Fibroblast of skin of scalp (primary cell): ENCODE data around the gene APBA3.

Experiments used
- DNase-seq: peaks from one replicate; pipeline ENCODE4 v3.0.0-alpha.2; 2013

The APBA3 gene

GRCh38 chr19:3785938-3786824, 24.7 kb upstream of the APBA3 start, which contains the start of gene MATK:
Gene MATK, minus strand, starts transcription at chr19:3786381. Its CDS starts 1,246 bp downstream, at chr19:3785135.
- no peak for DNase-seq

- no peak for DNase-seq
These were observed 24.0 kb upstream of the APBA3 start for GRCh38 chr19:3785451-3785937.

- DNase-seq, result no peak
These were observed 23.3 kb upstream of the APBA3 start for GRCh38 chr19:3784607-3785450.

- DNase-seq, result no peak
These were observed 22.4 kb upstream of the APBA3 start for GRCh38 chr19:3783660-3784584.

GRCh38 chr19:3782903-3783302, 21.4 kb upstream of the APBA3 start:
- DNase-seq, result no peak

GRCh38 chr19:3782330-3782729, 20.8 kb upstream of the APBA3 start:
- DNase-seq, result no peak

- no peak for DNase-seq
These were observed 20.1 kb upstream of the APBA3 start for GRCh38 chr19:3781603-3782002.

GRCh38 chr19:3780786-3781304, 19.4 kb upstream of the APBA3 start:
- DNase-seq, result no peak

GRCh38 chr19:3778899-3779723, 17.6 kb upstream of the APBA3 start:
- DNase-seq, result no peak

- DNase-seq, result no peak
These were observed 16.8 kb upstream of the APBA3 start for GRCh38 chr19:3778104-3778867.

- DNase-seq, result no peak
These were observed 15.1 kb upstream of the APBA3 start for GRCh38 chr19:3776479-3777040.

GRCh38 chr19:3775831-3776230, 14.3 kb upstream of the APBA3 start:
- DNase-seq, result no peak

GRCh38 chr19:3775374-3775711, 13.9 kb upstream of the APBA3 start:
- DNase-seq, result no peak

GRCh38 chr19:3774621-3775373, 13.3 kb upstream of the APBA3 start:
- no peak for DNase-seq

- DNase-seq, result no peak
These were observed 12.5 kb upstream of the APBA3 start for GRCh38 chr19:3773814-3774515.

- DNase-seq, result no peak
These were observed 10.5 kb upstream of the APBA3 start, which contains the start of gene RAX2 for GRCh38 chr19:3771906-3772455. Gene RAX2, minus strand, starts transcription at chr19:3772228. Its CDS starts 486 bp downstream, at chr19:3771742.

GRCh38 chr19:3771000-3771905, 9.8 kb upstream of the APBA3 start:
- no peak for DNase-seq
